ENCODE results near the gene PGBD2. TPM values are rescaled to one million over a fixed set of nuclear protein-coding genes. Genes with fewer than 3 reads are reported as not detected.

Gene PGBD2
- total and polyA plus RNA-seq, 2 of the 13 experiments (the other 11 are each of a cell fraction or from before 2014, with no cell fraction given): 6.0 to 7.4 TPM

- TF ChIP-seq, protein P1, sequence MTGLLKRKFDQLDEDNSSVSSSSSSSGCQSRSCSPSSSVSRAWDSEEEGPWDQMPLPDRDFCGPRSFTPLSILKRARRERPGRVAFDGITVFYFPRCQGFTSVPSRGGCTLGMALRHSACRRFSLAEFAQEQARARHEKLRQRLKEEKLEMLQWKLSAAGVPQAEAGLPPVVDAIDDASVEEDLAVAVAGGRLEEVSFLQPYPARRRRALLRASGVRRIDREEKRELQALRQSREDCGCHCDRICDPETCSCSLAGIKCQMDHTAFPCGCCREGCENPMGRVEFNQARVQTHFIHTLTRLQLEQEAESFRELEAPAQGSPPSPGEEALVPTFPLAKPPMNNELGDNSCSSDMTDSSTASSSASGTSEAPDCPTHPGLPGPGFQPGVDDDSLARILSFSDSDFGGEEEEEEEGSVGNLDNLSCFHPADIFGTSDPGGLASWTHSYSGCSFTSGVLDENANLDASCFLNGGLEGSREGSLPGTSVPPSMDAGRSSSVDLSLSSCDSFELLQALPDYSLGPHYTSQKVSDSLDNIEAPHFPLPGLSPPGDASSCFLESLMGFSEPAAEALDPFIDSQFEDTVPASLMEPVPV (CRISPR knock-in tag; IDR thresholded peaks at IDR 0.05): peak; percentile 95
- TF ChIP-seq ZNF709 (CRISPR knock-in tag; IDR thresholded peaks at IDR 0.05) (peak; percentile 92; the same call in 1 of the 2 replicates), REXO4 (CRISPR knock-in tag; IDR thresholded peaks at IDR 0.05; ENCODE audit: borderline replicate concordance) (no peak), WIZ (CRISPR knock-in tag; IDR thresholded peaks at IDR 0.05) (peak; percentile 91), SP1 (IDR thresholded peaks at IDR 0.05) (no peak), SP1 (CRISPR knock-in tag; IDR thresholded peaks at IDR 0.05) (peak; percentile 85), SIN3A (IDR thresholded peaks at IDR 0.05; ENCODE audit: borderline replicate concordance, low read depth, low read length) (no peak), MIXL1 (CRISPR knock-in tag; IDR thresholded peaks at IDR 0.05) (peak; percentile 47), ZSCAN25 (CRISPR knock-in tag; IDR thresholded peaks at IDR 0.05) (peak; percentile 89; the same call in 1 of the 2 replicates), ZNF616 (CRISPR knock-in tag; IDR thresholded peaks at IDR 0.05; ENCODE audit: low read depth) (peak; percentile 90; the same call in 1 of the 2 replicates), RFX3 (CRISPR knock-in tag; IDR thresholded peaks at IDR 0.05) (no peak), ZFY (CRISPR knock-in tag; IDR thresholded peaks at IDR 0.05) (peak; percentile 97), SMAD3 (CRISPR knock-in tag; IDR thresholded peaks at IDR 0.05) (peak; percentile 71; the same call in 1 of the 2 replicates), ZNF543 (CRISPR knock-in tag; IDR thresholded peaks at IDR 0.05) (no peak; the same call in 1 of the 2 replicates), KDM5B (CRISPR knock-in tag; IDR thresholded peaks at IDR 0.05; ENCODE audit: borderline replicate concordance) (peak; percentile 97), CREB1 (IDR thresholded peaks at IDR 0.05) (no peak), CREB1 (CRISPR knock-in tag; IDR thresholded peaks at IDR 0.05) (no peak), ZNF547 (CRISPR knock-in tag; IDR thresholded peaks at IDR 0.05) (peak; percentile 91), ZNF549 (CRISPR knock-in tag; IDR thresholded peaks at IDR 0.05) (no peak), ZNF552 (CRISPR knock-in tag; IDR thresholded peaks at IDR 0.05; ENCODE audit: borderline replicate concordance) (peak; percentile 85), ATF7 (IDR thresholded peaks at IDR 0.05) (no peak), ATF7 (CRISPR knock-in tag; IDR thresholded peaks at IDR 0.05) (peak; percentile 40; the same call in 1 of the 2 replicates), ZSCAN20 (CRISPR knock-in tag; IDR thresholded peaks at IDR 0.05; ENCODE audit: borderline replicate concordance) (0 out of 2 replicates have a peak, but pooled peaks have one; percentile 78), RXRA (CRISPR knock-in tag; IDR thresholded peaks at IDR 0.05) (peak; percentile 85), ZFP1 (CRISPR knock-in tag; IDR thresholded peaks at IDR 0.05) (peak; percentile 59; the same call in 1 of the 2 replicates), ZNF569 (CRISPR knock-in tag; IDR thresholded peaks at IDR 0.05; ENCODE audit: borderline replicate concordance) (no peak)
- TF ChIP-seq, protein P2, sequence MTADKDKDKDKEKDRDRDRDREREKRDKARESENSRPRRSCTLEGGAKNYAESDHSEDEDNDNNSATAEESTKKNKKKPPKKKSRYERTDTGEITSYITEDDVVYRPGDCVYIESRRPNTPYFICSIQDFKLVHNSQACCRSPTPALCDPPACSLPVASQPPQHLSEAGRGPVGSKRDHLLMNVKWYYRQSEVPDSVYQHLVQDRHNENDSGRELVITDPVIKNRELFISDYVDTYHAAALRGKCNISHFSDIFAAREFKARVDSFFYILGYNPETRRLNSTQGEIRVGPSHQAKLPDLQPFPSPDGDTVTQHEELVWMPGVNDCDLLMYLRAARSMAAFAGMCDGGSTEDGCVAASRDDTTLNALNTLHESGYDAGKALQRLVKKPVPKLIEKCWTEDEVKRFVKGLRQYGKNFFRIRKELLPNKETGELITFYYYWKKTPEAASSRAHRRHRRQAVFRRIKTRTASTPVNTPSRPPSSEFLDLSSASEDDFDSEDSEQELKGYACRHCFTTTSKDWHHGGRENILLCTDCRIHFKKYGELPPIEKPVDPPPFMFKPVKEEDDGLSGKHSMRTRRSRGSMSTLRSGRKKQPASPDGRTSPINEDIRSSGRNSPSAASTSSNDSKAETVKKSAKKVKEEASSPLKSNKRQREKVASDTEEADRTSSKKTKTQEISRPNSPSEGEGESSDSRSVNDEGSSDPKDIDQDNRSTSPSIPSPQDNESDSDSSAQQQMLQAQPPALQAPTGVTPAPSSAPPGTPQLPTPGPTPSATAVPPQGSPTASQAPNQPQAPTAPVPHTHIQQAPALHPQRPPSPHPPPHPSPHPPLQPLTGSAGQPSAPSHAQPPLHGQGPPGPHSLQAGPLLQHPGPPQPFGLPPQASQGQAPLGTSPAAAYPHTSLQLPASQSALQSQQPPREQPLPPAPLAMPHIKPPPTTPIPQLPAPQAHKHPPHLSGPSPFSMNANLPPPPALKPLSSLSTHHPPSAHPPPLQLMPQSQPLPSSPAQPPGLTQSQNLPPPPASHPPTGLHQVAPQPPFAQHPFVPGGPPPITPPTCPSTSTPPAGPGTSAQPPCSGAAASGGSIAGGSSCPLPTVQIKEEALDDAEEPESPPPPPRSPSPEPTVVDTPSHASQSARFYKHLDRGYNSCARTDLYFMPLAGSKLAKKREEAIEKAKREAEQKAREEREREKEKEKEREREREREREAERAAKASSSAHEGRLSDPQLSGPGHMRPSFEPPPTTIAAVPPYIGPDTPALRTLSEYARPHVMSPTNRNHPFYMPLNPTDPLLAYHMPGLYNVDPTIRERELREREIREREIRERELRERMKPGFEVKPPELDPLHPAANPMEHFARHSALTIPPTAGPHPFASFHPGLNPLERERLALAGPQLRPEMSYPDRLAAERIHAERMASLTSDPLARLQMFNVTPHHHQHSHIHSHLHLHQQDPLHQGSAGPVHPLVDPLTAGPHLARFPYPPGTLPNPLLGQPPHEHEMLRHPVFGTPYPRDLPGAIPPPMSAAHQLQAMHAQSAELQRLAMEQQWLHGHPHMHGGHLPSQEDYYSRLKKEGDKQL (CRISPR knock-in tag; IDR thresholded peaks at IDR 0.05; ENCODE audit: low read depth): 0 out of 2 replicates have a peak, but pooled peaks have one; percentile 22
Observed at GRCh38 chr1:248906009-248906752, at the start of gene PGBD2 (continued).

Measured in HepG2 (cell line).